Measurements from ENCODE around the gene RCOR1. TPM values are rescaled to one million over a fixed set of nuclear protein-coding genes. Genes with fewer than 3 reads are reported as not detected.

RCOR1 gene
- total RNA-seq, 3 donors from 2014 or later (not counting 1 experiment from before 2014, with no cell fraction given) = 20.3 to 36.5 (median 21.8) TPM

DNA sequence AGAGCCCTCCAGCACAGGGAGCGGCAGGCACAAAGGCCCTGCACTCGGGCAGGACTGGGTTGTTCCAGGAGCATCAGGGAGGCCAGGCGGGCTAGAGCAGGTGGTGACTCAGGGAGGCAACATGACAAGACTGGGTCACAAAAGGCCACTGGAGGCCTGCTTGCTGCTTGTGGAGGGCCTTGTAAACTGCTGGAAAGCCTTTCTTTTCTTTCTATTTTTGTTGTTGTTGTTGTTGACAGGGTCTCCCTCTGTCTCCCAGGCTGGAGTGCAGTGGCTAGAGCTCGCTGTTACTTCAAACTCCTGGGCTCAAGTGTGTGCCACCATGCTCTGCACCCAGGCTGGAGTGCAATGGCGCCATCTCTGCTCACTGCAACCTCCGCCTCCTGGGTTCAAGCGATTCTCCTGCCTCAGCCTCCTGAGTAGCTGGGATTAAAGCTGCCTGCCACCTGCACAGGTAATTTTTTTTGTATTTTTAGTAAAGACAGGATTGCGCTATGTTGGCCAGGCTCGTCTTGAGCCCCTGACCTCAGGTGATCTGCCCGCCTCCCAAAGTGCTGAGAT, 11.8 kb upstream of the RCOR1 start:
- no peaks in the 10 kb centered on the region for H3K27me3 Mint-ChIP-seq (ENCODE audit: low read depth in 2 of 2)
- no peaks in the 10 kb centered on the region for H3K27me3 ChIP-seq (ENCODE audit: control insufficient read depth, insufficient read depth, low read length)
- H3K4me1 ChIP-seq (ENCODE audit: control insufficient read depth, insufficient read depth, low read length) = no peaks in the 10 kb centered on the region
- H3K9me3 ChIP-seq (ENCODE audit: control insufficient read depth, insufficient read depth, low read length) = no peaks in the 10 kb centered on the region
- TF ChIP-seq, protein P1, sequence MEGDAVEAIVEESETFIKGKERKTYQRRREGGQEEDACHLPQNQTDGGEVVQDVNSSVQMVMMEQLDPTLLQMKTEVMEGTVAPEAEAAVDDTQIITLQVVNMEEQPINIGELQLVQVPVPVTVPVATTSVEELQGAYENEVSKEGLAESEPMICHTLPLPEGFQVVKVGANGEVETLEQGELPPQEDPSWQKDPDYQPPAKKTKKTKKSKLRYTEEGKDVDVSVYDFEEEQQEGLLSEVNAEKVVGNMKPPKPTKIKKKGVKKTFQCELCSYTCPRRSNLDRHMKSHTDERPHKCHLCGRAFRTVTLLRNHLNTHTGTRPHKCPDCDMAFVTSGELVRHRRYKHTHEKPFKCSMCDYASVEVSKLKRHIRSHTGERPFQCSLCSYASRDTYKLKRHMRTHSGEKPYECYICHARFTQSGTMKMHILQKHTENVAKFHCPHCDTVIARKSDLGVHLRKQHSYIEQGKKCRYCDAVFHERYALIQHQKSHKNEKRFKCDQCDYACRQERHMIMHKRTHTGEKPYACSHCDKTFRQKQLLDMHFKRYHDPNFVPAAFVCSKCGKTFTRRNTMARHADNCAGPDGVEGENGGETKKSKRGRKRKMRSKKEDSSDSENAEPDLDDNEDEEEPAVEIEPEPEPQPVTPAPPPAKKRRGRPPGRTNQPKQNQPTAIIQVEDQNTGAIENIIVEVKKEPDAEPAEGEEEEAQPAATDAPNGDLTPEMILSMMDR (IDR thresholded peaks at IDR 0.05) = no peak
- no peaks in the 10 kb centered on the region for H3K4me1 Mint-ChIP-seq
- no peak overlapping the region for H3K4me3 ChIP-seq (ENCODE audit: low read length)
- no peaks in the 10 kb centered on the region for H3K9me3 Mint-ChIP-seq
- ATAC-seq (no peak), DNase-seq (no peak)
- intact Hi-C loops (cut with micrococcal nuclease) = no loop called here
- no peaks in the 10 kb centered on the region for H3K36me3 ChIP-seq (ENCODE audit: control insufficient read depth, insufficient read depth, low read length)
- 93% methylated on average over 10 of the region's 10 CpGs for WGBS (ENCODE audit: insufficient coverage)
- no peak overlapping the region for H3K27ac ChIP-seq (ENCODE audit: low read length)
- no peak overlapping the region for H3K4me3 Mint-ChIP-seq
- H3K36me3 Mint-ChIP-seq = no peaks in the 10 kb centered on the region
- H3K27ac Mint-ChIP-seq = no peak overlapping the region

DNA sequence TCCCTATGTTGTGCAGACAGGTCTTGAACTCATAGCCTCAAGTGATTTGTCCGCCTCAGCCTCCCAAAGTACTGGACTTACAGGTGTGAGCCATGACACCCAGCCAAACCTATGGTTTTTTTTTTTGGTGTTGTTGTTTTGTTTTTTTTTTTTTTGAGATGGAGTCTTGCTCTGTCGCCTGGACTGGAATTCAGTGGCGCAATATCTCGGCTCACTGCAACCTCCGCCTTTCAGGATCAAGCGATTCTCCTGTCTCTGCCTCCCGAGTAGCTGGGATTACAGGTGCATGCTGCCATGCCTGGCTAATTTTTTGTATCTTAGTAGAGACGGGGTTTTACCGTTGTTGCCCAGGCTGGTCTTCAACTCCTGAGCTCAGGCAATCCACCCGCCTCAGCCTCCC, 11.3 kb upstream of the RCOR1 start:
- H3K4me3 Mint-ChIP-seq = no peak overlapping the region
- H3K4me1 ChIP-seq (ENCODE audit: control insufficient read depth, insufficient read depth, low read length) = no peaks in the 10 kb centered on the region
- no peak overlapping the region for H3K4me3 ChIP-seq (ENCODE audit: low read length)
- H3K27ac Mint-ChIP-seq = no peak overlapping the region
- H3K36me3 Mint-ChIP-seq = no peaks in the 10 kb centered on the region
- intact Hi-C loops (cut with micrococcal nuclease) = no loop called here
- ATAC-seq (no peak), DNase-seq (no peak)
- H3K9me3 ChIP-seq (ENCODE audit: control insufficient read depth, insufficient read depth, low read length) = no peaks in the 10 kb centered on the region
- H3K27ac ChIP-seq (ENCODE audit: low read length) = no peak overlapping the region
- 92% methylated on average over 10 of the region's 10 CpGs for WGBS (ENCODE audit: insufficient coverage)
- TF ChIP-seq, protein P1 (IDR thresholded peaks at IDR 0.05) = no peak
- H3K27me3 ChIP-seq (ENCODE audit: control insufficient read depth, insufficient read depth, low read length) = no peaks in the 10 kb centered on the region
- H3K27me3 Mint-ChIP-seq (ENCODE audit: low read depth in 2 of 2) = no peaks in the 10 kb centered on the region
- no peaks in the 10 kb centered on the region for H3K36me3 ChIP-seq (ENCODE audit: control insufficient read depth, insufficient read depth, low read length)
- H3K4me1 Mint-ChIP-seq = no peaks in the 10 kb centered on the region
- H3K9me3 Mint-ChIP-seq = no peaks in the 10 kb centered on the region

DNA sequence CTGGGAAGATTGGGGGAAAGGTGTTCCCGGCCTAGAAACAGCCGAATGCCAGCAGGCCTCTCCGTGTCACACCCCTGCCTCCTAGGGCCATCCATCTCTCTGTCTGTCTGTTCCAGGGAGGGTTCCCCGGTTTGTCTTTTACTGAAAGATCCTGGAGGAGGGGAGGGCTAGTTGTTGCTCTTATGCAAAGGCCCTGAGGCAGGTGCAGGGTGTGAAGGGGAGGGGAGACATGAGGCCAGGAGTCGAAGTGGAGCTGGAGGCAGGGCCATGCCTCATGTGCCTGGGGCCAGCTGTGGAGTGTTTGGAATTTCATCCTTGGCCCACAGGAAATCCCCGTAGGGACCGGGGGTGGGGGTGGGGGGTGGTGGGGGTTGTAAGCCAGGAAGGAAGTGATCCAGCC, 8.7 kb upstream of the RCOR1 start:
- intact Hi-C loops (cut with micrococcal nuclease) = no loop called here
- Histone ChIP-seq H3K27ac (ENCODE audit: low read length) (no peak overlapping the region), H3K27me3 (ENCODE audit: control insufficient read depth, insufficient read depth, low read length) (no peaks in the 10 kb centered on the region), H3K4me1 (ENCODE audit: control insufficient read depth, insufficient read depth, low read length) (no peaks in the 10 kb centered on the region), H3K4me3 (ENCODE audit: low read length) (no peak overlapping the region), H3K9me3 (ENCODE audit: control insufficient read depth, insufficient read depth, low read length) (no peaks in the 10 kb centered on the region), H3K36me3 (ENCODE audit: control insufficient read depth, insufficient read depth, low read length) (no peaks in the 10 kb centered on the region)
- Mint-ChIP-seq H3K36me3 (no peaks in the 10 kb centered on the region), H3K9me3 (no peaks in the 10 kb centered on the region), H3K4me1 (no peaks in the 10 kb centered on the region), H3K27ac (no peak overlapping the region), H3K4me3 (no peak overlapping the region), H3K27me3 (ENCODE audit: low read depth in 2 of 2) (no peaks in the 10 kb centered on the region)
- ATAC-seq = no peak
- TF ChIP-seq, protein P1 (IDR thresholded peaks at IDR 0.05) = no peak
- DNase-seq = no peak
- WGBS (ENCODE audit: insufficient coverage) = 71% methylated on average over 6 of the region's 7 CpGs

All from natural killer cell (primary cell).